Naive B cell (primary cell): ENCODE measurements around the gene KIF13A. TPM values are rescaled to one million over a fixed set of nuclear protein-coding genes. Genes with fewer than 3 reads are reported as not detected.
"Not testable (repeated sequence)": the region's sequence is repeated elsewhere in the genome, so short reads cannot be mapped to it uniquely, and the experiment has no call there.

ENCODE experiments used
- ATAC-seq, 2 donors: fragments of 150-1000 bp; cut with Tn5 transposase; 2 replicates each; pipeline ENCODE4 v1.10.0; 2021; ENCODE audit warnings: low read depth in 2 of 2, mild to moderate bottlenecking in 2 of 2, moderate library complexity in 2 of 2
- DNase-seq: peaks from one replicate; pipeline ENCODE4 v3.0.0; 2022
- H3K27ac Mint-ChIP-seq, 6 donors: one replicate each; pipeline ENCODE4 v1.8.0; 2020 to 2022; ENCODE audit warnings: mild to moderate bottlenecking in 6 of 6, mixed read lengths in 6 of 6, moderate library complexity in 5 of 6, inconsistent platforms in 2 of 6
- H3K27me3 Mint-ChIP-seq, 3 donors: one replicate each; pipeline ENCODE4 v1.8.0; 2021 to 2022; ENCODE audit warnings: mixed read lengths in 3 of 3, mild to moderate bottlenecking in 1 of 3
- H3K36me3 Mint-ChIP-seq, 2 donors: one replicate each; pipeline ENCODE4 v1.8.0; 2020 to 2022; ENCODE audit warnings: mixed read lengths in 2 of 2, inconsistent platforms in 1 of 2, mild to moderate bottlenecking in 1 of 2
- H3K4me1 Mint-ChIP-seq, 3 donors: one replicate each; pipeline ENCODE4 v1.8.0; 2020 to 2022; ENCODE audit warnings: mixed read lengths in 3 of 3, inconsistent platforms in 1 of 3, mild to moderate bottlenecking in 1 of 3, moderate library complexity in 1 of 3
- H3K4me3 Mint-ChIP-seq, 8 donors: one replicate each; pipeline ENCODE4 v1.8.0; 2020 to 2022; ENCODE audit warnings: mild to moderate bottlenecking in 8 of 8, mixed read lengths in 8 of 8, moderate library complexity in 8 of 8, inconsistent platforms in 2 of 8
- H3K9me3 Mint-ChIP-seq, 7 donors: one replicate each; pipeline ENCODE4 v1.8.0; 2020 to 2022; ENCODE audit warnings: mixed read lengths in 7 of 7, mild to moderate bottlenecking in 5 of 7, inconsistent platforms in 2 of 7, moderate library complexity in 1 of 7
- polyA plus RNA-seq, 6 donors: library from polyadenylated mRNA; unstranded; fragments of 300-500 nt; fragmentation: Illumina TruSeq; gene quantifications; one replicate each; pipeline ENCODE4 v1.2.3, GENCODE V29; 2021; ENCODE audit warnings: low read depth in 6 of 6

KIF13A gene
- polyA plus RNA-seq, 6 donors from 2014 or later = 0.21 to 4.3 (median 0.91) TPM; not detected in 1

DNA sequence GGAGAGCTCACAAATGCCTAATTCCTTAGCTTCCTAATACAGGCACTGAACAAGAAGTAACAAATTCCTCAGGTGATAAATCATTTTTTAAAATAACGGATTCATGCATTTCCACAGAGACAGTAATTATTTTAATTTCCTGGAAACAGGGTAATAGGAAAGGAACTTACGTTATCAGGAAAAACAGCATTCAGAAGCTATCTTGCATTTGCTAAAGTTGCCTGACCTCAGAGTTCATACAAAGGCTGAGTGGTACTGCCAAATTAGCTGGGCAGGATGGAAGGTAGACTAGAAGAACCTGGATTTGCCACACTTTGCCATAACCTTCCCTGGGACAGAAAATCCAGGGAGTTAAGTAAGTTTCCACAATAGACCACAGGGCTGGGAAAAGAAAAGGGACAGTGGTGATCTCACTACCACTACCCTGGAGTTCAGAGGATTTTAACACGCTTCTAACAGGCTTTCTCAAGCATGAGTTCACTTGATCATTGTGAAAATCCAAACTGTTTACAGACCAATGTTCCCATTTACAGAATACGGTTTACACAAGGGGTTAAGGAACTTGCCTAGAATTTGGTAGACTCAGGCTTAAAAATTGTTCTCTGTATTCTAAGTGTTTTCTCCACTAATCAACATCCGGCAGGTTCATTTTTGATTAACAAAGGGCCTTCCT is 57.0 kb downstream of the KIF13A start:
- Mint-ChIP-seq H3K27ac (no peak overlapping the region), H3K4me3 (no peak overlapping the region), H3K4me1 (peaks cover 4 to 10% (median 9%) of the 10 kb centered on the region in 3 donors), H3K36me3 (no peaks in the 10 kb centered on the region), H3K9me3 (no peaks in the 10 kb centered on the region), H3K27me3 (no peaks in the 10 kb centered on the region)
- ATAC-seq (no peak), DNase-seq (no peak)

DNA sequence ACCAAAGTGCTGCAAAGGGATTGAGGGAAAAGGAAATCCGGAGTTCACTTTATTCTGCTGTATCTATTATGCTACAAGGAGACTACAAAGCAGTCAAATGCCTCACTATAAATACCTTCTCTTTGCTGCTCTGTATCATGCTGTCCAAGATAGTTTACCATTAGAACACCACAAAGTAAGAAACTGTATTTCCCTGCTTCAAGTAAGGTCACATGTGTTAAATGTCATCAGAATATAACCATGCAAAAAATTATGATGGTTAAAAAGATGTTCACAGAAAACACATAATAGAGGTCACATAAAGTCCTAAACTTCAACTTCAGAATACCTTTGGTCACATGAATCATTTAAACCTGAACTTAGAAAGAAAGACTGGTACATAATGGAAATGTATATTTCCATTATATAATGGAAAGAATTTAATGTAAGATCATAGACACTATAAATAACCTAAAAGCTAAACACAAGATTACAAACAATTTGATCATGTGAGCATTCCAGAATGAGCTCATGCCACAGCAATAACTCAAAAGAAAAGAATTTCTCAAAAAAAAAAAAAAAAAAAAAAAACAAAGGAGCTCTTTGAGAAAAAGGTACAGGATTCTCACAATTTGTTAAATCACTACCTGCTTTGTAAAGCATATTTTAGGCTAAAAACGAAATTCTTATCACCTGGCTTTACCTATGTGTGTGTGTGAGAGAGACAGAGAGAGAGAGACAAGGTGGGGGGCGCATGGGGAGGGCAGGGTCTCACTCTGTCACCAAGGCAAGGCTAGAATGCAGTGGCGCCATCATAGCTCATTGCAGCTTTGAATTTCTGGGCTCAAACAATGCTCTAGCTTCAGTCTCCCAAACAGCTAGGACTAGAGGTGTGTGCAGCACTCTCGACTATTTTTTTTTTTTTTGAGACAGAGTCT is 58.7 kb downstream of the KIF13A start:
- Mint-ChIP-seq H3K4me3 (no peak overlapping the region), H3K4me1 (peaks cover 4 to 10% (median 4%) of the 10 kb centered on the region in 3 donors), H3K27ac (no peak overlapping the region), H3K27me3 (no peaks in the 10 kb centered on the region), H3K9me3 (no peaks in the 10 kb centered on the region), H3K36me3 (no peaks in the 10 kb centered on the region)
- ATAC-seq (no peak), DNase-seq (no peak)

GRCh38 chr6:17927705-17928104 is 59.7 kb downstream of the KIF13A start:
- H3K36me3 Mint-ChIP-seq = no peaks in the 10 kb centered on the region
- H3K27me3 Mint-ChIP-seq = no peaks in the 10 kb centered on the region
- ATAC-seq = no peak
- no peak overlapping the region for H3K27ac Mint-ChIP-seq
- H3K4me1 Mint-ChIP-seq = peaks cover 4 to 10% (median 4%) of the 10 kb centered on the region in 3 donors
- no peak for DNase-seq
- no peaks in the 10 kb centered on the region for H3K9me3 Mint-ChIP-seq
- no peak overlapping the region for H3K4me3 Mint-ChIP-seq

- DNase-seq (no peak), ATAC-seq (no peak)
- peak overlapping the region in 1 of 6 donors; percentile 8 for H3K27ac Mint-ChIP-seq
- no peaks in the 10 kb centered on the region for H3K36me3 Mint-ChIP-seq
- H3K9me3 Mint-ChIP-seq = no peaks in the 10 kb centered on the region
- H3K27me3 Mint-ChIP-seq = no peaks in the 10 kb centered on the region
- H3K4me1 Mint-ChIP-seq = peaks cover 4 to 5% (median 4%) of the 10 kb centered on the region in 3 donors
- H3K4me3 Mint-ChIP-seq = no peak overlapping the region
Measured at GRCh38 chr6:17923401-17923863, 64.0 kb downstream of the KIF13A start.

- Mint-ChIP-seq H3K27me3 (no peaks in the 10 kb centered on the region), H3K4me3 (no peak overlapping the region), H3K27ac (no peak overlapping the region), H3K4me1 (peaks cover 3 to 9% (median 3%) of the 10 kb centered on the region in 3 donors), H3K36me3 (no peaks in the 10 kb centered on the region), H3K9me3 (no peaks in the 10 kb centered on the region)
- DNase-seq (no peak), ATAC-seq (no peak)
Measured at GRCh38 chr6:17921454-17921853, 66.0 kb downstream of the KIF13A start.

DNA sequence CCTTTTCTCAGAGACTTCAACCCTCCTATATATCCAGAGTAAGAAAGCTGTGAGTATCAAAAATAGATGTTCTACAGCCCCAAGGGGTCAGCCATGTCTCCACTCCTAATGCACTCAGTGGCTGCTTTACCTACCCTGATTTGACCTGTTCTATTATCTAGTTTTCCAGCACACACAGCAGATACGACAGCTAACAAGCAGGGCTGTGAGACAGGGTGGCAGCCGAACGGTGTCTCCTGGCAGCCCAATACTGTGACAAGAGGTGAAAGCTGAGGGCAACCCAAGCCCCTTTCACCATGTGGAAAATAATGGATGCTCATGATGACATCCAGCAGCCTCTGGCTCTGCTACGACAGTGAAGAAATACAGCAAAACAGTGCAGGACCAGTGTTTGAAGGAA is 67.9 kb downstream of the KIF13A start:
- Mint-ChIP-seq H3K27me3 (no peaks in the 10 kb centered on the region), H3K4me3 (no peak overlapping the region), H3K27ac (no peak overlapping the region), H3K4me1 (peaks cover 3 to 9% (median 8%) of the 10 kb centered on the region in 3 donors), H3K36me3 (no peaks in the 10 kb centered on the region), H3K9me3 (no peaks in the 10 kb centered on the region)
- no peak for ATAC-seq
- DNase-seq = no peak

- ATAC-seq (no peak), DNase-seq (no peak)
- Mint-ChIP-seq H3K27ac (peak overlapping the region in 1 of 6 donors; percentile 19), H3K27me3 (no peaks in the 10 kb centered on the region), H3K4me1 (peaks cover 3 to 9% (median 8%) of the 10 kb centered on the region in 3 donors), H3K4me3 (no peak overlapping the region), H3K9me3 (no peaks in the 10 kb centered on the region), H3K36me3 (no peaks in the 10 kb centered on the region)
Measured at GRCh38 chr6:17917837-17918763, 69.3 kb downstream of the KIF13A start.

GRCh38 chr6:17914651-17915050 is 72.8 kb downstream of the KIF13A start:
- DNase-seq = no peak
- Mint-ChIP-seq H3K27me3 (no peaks in the 10 kb centered on the region), H3K9me3 (no peaks in the 10 kb centered on the region), H3K27ac (no peak overlapping the region), H3K4me1 (peaks cover 9 to 17% (median 14%) of the 10 kb centered on the region in 3 donors), H3K4me3 (no peak overlapping the region), H3K36me3 (no peaks in the 10 kb centered on the region)
- no peak for ATAC-seq

DNA sequence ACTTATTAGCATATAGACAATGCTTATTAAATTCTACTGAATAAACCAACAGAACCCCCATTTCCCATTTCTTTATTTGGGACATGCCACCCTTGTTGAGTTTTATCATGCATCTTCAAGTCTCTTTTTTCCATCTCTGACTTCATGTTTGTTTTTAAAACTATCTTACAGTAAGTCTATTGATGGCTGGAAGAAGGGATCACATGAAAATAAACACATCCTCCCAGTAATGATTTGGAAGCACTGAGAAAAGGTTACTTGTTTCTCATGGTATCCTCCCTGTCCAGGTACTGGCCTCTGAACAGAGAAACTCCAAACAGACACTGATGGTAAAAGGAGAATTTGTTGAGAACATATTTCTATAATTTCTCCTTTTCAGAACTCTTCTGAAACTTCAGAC is 74.9 kb downstream of the KIF13A start:
- H3K4me3 Mint-ChIP-seq = no peak overlapping the region
- peak overlapping the region in 1 of 6 donors; percentile 12 for H3K27ac Mint-ChIP-seq
- no peak for DNase-seq
- ATAC-seq = no peak
- H3K27me3 Mint-ChIP-seq = no peaks in the 10 kb centered on the region
- no peaks in the 10 kb centered on the region for H3K9me3 Mint-ChIP-seq
- H3K36me3 Mint-ChIP-seq = no peaks in the 10 kb centered on the region
- peaks cover 13 to 35% (median 31%) of the 10 kb centered on the region in 3 donors for H3K4me1 Mint-ChIP-seq

DNA sequence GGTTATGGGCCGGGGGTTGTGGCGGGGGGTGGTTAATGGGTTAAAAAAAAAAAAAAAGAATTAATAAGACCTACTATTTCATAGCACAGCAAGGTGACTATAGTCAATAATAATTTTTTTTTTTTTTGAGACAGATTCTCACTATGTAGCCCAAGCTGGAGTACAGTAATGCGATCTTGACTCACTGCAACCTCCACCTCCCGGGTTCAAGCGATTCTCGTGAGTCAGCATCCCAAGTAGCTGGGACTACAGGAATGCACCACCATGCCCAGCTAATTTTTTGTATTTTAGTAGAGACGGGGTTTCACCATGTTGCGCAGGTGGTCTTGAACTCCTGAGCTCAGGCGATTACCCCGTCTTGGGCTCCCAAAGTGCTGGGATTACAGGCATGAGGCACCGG is 75.8 kb downstream of the KIF13A start:
- Mint-ChIP-seq H3K4me1 (peaks cover 14 to 37% (median 34%) of the 10 kb centered on the region in 3 donors), H3K27ac (peak overlapping the region in 1 of 6 donors; percentile 10), H3K4me3 (peak overlapping the region in 1 of 8 donors; percentile 15)
- not testable (repeated sequence) for H3K36me3 Mint-ChIP-seq, ATAC-seq, DNase-seq, H3K9me3 Mint-ChIP-seq, H3K27me3 Mint-ChIP-seq

- peaks cover 17 to 37% (median 28%) of the 10 kb centered on the region in 3 donors for H3K4me1 Mint-ChIP-seq
- no peaks in the 10 kb centered on the region for H3K36me3 Mint-ChIP-seq
- no peak for DNase-seq
- H3K27ac Mint-ChIP-seq = peak overlapping the region in 1 of 6 donors; percentile 27
- peak; percentile 38 to 61 for ATAC-seq
- no peaks in the 10 kb centered on the region for H3K27me3 Mint-ChIP-seq
- no peak overlapping the region for H3K4me3 Mint-ChIP-seq
- no peaks in the 10 kb centered on the region for H3K9me3 Mint-ChIP-seq
Measured at GRCh38 chr6:17910189-17910588, 77.2 kb downstream of the KIF13A start.

DNA sequence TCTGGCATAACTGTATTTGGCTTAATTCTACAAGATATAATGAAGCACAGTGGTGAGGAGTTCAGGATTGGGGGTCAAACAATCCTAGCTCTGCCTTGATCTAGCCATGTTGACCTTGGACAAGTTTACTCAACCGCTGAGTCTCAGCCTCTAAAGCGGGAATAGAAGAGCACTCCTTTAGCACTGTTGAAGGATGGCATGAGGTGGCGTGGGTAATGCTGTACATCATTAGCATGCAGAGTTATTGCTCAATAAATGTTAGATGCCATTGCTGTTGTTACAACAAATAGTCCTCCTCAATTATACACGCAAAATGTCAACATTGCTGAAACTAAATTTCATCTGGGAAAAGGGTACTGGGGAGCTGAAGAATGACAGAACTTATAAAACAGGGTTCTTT is 78.6 kb downstream of the KIF13A start:
- no peaks in the 10 kb centered on the region for H3K36me3 Mint-ChIP-seq
- peak overlapping the region in 1 of 6 donors; percentile 20 for H3K27ac Mint-ChIP-seq
- H3K4me1 Mint-ChIP-seq = peaks cover 17 to 37% (median 28%) of the 10 kb centered on the region in 3 donors
- ATAC-seq = no peak
- H3K4me3 Mint-ChIP-seq = peak overlapping the region in 1 of 8 donors; percentile 55
- DNase-seq = no peak
- H3K27me3 Mint-ChIP-seq = no peaks in the 10 kb centered on the region
- H3K9me3 Mint-ChIP-seq = no peaks in the 10 kb centered on the region
